Endodermal cell (in vitro differentiated cells): Measurements from ENCODE around the gene SREK1IP1. TPM values are rescaled to one million over a fixed set of nuclear protein-coding genes. Genes with fewer than 3 reads are reported as not detected.
A peak's percentile ranks its signal among the peaks of the same experiment; 100 is the strongest.

Experiments
- DNase-seq: peaks from one replicate; pipeline ENCODE4 v3.0.0-alpha.2; 2017
- H3K27ac ChIP-seq: 2 replicates; pipeline ENCODE4 v1.5.1; 2013; ENCODE audit warnings: mild to moderate bottlenecking, low read depth, low read length, moderate library complexity
- H3K27me3 ChIP-seq: 2 replicates; pipeline ENCODE4 v1.6.1; 2013; ENCODE audit warnings: mild to moderate bottlenecking, low read length, moderate library complexity; ENCODE audit not compliant: insufficient read depth, control insufficient read depth, poor library complexity, severe bottlenecking
- H3K36me3 ChIP-seq: 2 replicates; pipeline ENCODE4 v1.7.0; 2013; ENCODE audit warnings: mild to moderate bottlenecking, low read length, moderate library complexity; ENCODE audit not compliant: control insufficient read depth, insufficient read depth
- H3K4me1 ChIP-seq: one replicate; pipeline ENCODE4 v1.7.0; 2013; ENCODE audit warnings: low read length; ENCODE audit not compliant: control insufficient read depth, insufficient read depth
- H3K4me3 ChIP-seq: 2 replicates; pipeline ENCODE4 v1.5.1; 2013; ENCODE audit warnings: mild to moderate bottlenecking, low read length, moderate library complexity
- H3K9ac ChIP-seq: 2 replicates; pipeline ENCODE4 v1.6.1; 2013; ENCODE audit warnings: mild to moderate bottlenecking, low read length, moderate library complexity; ENCODE audit not compliant: poor library complexity, severe bottlenecking; ENCODE audit errors: extremely low read depth
- H3K9me3 ChIP-seq: 2 replicates; pipeline ENCODE4 v1.6.1; 2013; ENCODE audit warnings: mild to moderate bottlenecking, low read length, moderate library complexity; ENCODE audit not compliant: control insufficient read depth
- H3K27ac Mint-ChIP-seq: 2 replicates; pipeline ENCODE4 v1.8.0; 2020; ENCODE audit warnings: mixed read lengths
- H3K27me3 Mint-ChIP-seq: 2 replicates; pipeline ENCODE4 v1.8.0; 2021; ENCODE audit warnings: mild to moderate bottlenecking, mixed read lengths; ENCODE audit not compliant: insufficient read depth
- H3K36me3 Mint-ChIP-seq: 2 replicates; pipeline ENCODE4 v1.8.0; 2020; ENCODE audit warnings: low read depth, mixed read lengths
- H3K4me1 Mint-ChIP-seq: 2 replicates; pipeline ENCODE4 v1.8.0; 2020; ENCODE audit warnings: mixed read lengths
- H3K4me3 Mint-ChIP-seq: 2 replicates; pipeline ENCODE4 v1.8.0; 2020; ENCODE audit warnings: mild to moderate bottlenecking, moderate library complexity, mixed read lengths
- H3K9me3 Mint-ChIP-seq: 2 replicates; pipeline ENCODE4 v1.8.0; 2020; ENCODE audit warnings: mild to moderate bottlenecking, mixed read lengths
- WGBS, 2 experiments: methylation state at CpG; one replicate each; pipeline versions ENCODE4 v1.1.5 to v1.1.7; 2013; ENCODE audit warnings: missing lambda C conversion rate in 2 of 2, mixed read lengths in 1 of 2; ENCODE audit not compliant: insufficient coverage in 1 of 2, insufficient read length in 1 of 2; 5-methylcytosine and 5-hydroxymethylcytosine counted together
- total RNA-seq, 2 donors: library from RNA; stranded (reverse); fragmentation: NEBNext Ultra II Directional in 1 of 2; extraction: Animal tissue kit (Norgen Biotek cat#: 25700) in 1 of 2; gene quantifications; 2 replicates in 1 of 2; 3 replicates in 1 of 2; pipeline ENCODE4 v1.2.1, GENCODE V29; 2021
- TF ChIP-seq, protein P1 (sequence below): fragments of 200-600 bp; sonication (generic); conservative IDR thresholded peaks from 2 replicates; pipeline ENCODE4 v1.5.0; 2021; ENCODE audit warnings: antibody characterized with exemption, mild to moderate bottlenecking

The SREK1IP1 gene
- total RNA-seq, 2 donors from 2014 or later, result 51.6 to 55.1 TPM

DNA sequence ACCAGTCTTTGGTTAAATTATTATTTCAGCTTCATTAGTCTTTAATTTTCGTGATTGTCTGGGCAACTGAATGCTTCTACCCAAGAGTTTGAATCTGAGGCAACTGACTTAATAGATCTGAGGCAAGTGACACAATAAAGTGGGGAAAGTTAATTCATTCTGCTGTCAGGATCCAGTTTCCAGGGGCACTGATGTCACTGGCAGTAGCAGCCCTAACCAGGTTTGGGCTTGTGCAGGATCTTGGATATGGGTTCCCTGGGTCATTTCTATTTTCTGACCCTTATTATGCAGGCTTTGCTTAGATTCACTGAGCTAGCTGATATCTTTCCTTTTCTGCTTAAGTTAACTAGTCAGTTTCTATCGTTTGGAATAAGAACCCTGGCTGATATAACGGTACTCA, 9.6 kb downstream of the SREK1IP1 start:
- H3K4me3 ChIP-seq, result peak overlapping the region; percentile 54
- 90 to 100% methylated on average over 3 of the region's 3 CpGs for WGBS, 2 experiments
- H3K27ac Mint-ChIP-seq, result no peak overlapping the region

DNA sequence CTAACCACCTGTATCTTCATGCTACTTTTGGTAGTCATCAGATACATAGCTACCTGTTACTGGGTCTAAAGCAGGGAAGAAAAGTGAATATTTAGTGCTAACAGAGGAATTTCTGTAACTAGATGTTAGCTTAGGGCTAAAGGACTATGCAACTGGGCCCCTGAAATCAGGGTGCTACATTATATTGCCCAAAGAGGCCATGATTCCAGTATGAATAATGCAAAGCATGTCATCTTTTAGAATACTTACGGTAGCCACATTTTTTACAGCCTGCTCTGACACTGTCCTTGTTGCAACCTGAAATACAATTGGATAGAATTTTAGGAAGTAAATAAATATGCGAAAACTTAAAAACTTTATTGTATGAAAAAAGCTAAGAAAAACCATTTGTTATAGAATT, 14.4 kb downstream of the SREK1IP1 start:
- Histone ChIP-seq H3K4me3 (no peak overlapping the region), H3K27me3 (no peaks in the 10 kb centered on the region), H3K9ac (no peak overlapping the region), H3K4me1 (peaks cover 5% of the 10 kb centered on the region), H3K9me3 (peaks cover 23% of the 10 kb centered on the region), H3K27ac (no peak overlapping the region), H3K36me3 (peaks cover 82% of the 10 kb centered on the region)
- no peak for DNase-seq
- Mint-ChIP-seq H3K4me3 (no peak overlapping the region), H3K4me1 (peaks cover 13% of the 10 kb centered on the region), H3K27ac (no peak overlapping the region), H3K27me3 (no peaks in the 10 kb centered on the region), H3K36me3 (peaks cover 73% of the 10 kb centered on the region), H3K9me3 (peaks cover 4% of the 10 kb centered on the region)
- 67 to 98% methylated on average over 1 to 2 of the region's 2 CpGs for WGBS, 2 experiments
- TF ChIP-seq, protein P1, sequence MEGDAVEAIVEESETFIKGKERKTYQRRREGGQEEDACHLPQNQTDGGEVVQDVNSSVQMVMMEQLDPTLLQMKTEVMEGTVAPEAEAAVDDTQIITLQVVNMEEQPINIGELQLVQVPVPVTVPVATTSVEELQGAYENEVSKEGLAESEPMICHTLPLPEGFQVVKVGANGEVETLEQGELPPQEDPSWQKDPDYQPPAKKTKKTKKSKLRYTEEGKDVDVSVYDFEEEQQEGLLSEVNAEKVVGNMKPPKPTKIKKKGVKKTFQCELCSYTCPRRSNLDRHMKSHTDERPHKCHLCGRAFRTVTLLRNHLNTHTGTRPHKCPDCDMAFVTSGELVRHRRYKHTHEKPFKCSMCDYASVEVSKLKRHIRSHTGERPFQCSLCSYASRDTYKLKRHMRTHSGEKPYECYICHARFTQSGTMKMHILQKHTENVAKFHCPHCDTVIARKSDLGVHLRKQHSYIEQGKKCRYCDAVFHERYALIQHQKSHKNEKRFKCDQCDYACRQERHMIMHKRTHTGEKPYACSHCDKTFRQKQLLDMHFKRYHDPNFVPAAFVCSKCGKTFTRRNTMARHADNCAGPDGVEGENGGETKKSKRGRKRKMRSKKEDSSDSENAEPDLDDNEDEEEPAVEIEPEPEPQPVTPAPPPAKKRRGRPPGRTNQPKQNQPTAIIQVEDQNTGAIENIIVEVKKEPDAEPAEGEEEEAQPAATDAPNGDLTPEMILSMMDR, result no peak

More for the DNA sequence above, 9.6 kb downstream of the SREK1IP1 start:
- Mint-ChIP-seq H3K4me3 (no peak overlapping the region), H3K4me1 (peaks cover 32% of the 10 kb centered on the region), H3K27me3 (no peaks in the 10 kb centered on the region), H3K36me3 (peaks cover 47% of the 10 kb centered on the region), H3K9me3 (peaks cover 4% of the 10 kb centered on the region)
- Histone ChIP-seq H3K36me3 (peaks cover 65% of the 10 kb centered on the region), H3K9ac (no peak overlapping the region), H3K27me3 (no peaks in the 10 kb centered on the region), H3K27ac (peak overlapping the region; percentile 8), H3K9me3 (peaks cover 10% of the 10 kb centered on the region), H3K4me1 (peaks cover 24% of the 10 kb centered on the region)
- TF ChIP-seq, protein P1, result no peak
- no peak for DNase-seq

- Mint-ChIP-seq H3K27ac (no peak overlapping the region), H3K4me1 (peaks cover 21% of the 10 kb centered on the region), H3K36me3 (peaks cover 65% of the 10 kb centered on the region), H3K27me3 (no peaks in the 10 kb centered on the region), H3K9me3 (peaks cover 3% of the 10 kb centered on the region), H3K4me3 (no peak overlapping the region)
- Histone ChIP-seq H3K9ac (no peak overlapping the region), H3K36me3 (peaks cover 82% of the 10 kb centered on the region), H3K4me1 (peaks cover 8% of the 10 kb centered on the region), H3K27ac (no peak overlapping the region), H3K4me3 (no peak overlapping the region), H3K9me3 (peaks cover 32% of the 10 kb centered on the region), H3K27me3 (no peaks in the 10 kb centered on the region)
- no peak for DNase-seq
- TF ChIP-seq, protein P1, result no peak
- 83 to 100% methylated on average over 1 to 4 of the region's 4 CpGs for WGBS, 2 experiments
These were observed 19.1 kb downstream of the SREK1IP1 start for GRCh38 chr5:64749385-64749784.
